Measurements from ENCODE around the gene FBXO40.
"Not testable (repeated sequence)": the region's sequence is repeated elsewhere in the genome, so short reads cannot be mapped to it uniquely, and the experiment has no call there.

FBXO40 gene

DNA sequence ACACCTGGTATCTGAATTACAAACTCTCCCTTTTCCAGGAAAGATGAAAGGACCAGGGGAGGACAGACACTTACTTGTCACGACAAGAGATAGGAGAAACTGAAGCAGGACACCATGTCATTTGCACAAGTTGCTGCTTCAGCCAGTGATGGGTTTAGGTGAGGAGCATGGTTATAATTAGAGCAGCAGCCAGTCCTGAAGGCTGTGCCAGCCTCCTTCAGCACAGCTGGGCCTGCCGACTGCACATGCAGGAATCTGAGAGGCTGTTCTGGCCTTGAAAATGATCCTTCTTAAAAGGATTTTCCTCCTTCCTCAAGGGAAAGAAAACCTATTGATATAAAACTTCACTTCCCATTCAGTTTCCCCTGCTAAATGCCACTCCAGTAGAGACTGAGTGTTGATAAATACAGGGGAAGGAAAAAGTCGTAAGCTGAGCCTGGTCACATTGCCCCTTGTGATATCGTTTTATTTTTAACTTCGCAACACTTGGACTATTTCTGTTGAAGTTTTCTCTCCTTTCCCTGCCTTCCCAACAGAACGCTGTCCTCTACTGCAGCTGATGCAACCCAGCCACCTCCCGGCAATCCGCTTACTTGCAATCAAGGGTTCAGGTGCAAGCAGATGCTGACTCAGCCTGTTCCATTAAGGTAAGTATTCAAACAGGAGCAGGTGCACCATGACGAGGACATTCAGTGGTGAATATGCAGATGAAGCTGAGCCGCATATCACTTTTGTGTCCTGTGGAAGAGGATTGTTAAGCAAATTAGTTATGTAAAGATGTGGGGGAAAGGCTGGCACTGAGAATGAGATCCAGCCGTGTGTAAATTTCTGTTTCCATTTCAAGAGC, at the start of gene FBXO40:
Gene FBXO40 (plus strand): TSS at position 524 of the 847 bp plus-strand sequence. CDS start 27,197 bp downstream, outside the sequence.
- no peak within 1 kb of the TSS for H3K4me3 Mint-ChIP-seq
- intact Hi-C loops (cut with micrococcal nuclease) = no loop called here
- no peaks in the 10 kb centered on the region for H3K36me3 Mint-ChIP-seq (ENCODE audit: low read depth)

DNA sequence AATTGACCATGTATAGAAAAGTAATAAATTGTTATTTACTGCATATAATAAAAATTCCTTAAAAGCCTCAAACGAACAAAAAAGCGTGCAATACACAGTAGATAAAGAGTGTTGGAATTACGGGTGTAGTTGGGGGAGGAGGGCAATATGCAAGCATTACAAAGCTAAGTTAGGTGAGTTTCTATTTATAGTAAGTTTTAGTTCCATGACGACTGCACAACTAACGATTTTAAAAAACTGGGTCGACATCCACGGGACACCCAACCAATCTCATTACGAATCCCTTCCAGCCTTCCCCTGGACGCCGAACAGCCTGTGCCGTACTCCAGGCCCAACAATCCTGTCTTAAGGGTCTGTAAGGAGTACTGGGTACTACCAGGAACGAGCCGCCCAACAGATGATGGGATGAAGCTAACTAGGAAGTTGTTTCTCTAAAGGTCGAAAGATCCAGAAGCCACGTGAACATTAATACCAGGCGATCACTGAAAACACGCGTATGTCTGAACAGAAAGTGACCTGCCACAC, 48.1 kb upstream of the FBXO40 start:
- intact Hi-C loops (cut with micrococcal nuclease) = loop anchor here (10.0 kb wide), 2 partner anchors 200 to 730 kb away; partner anchors contain the start of gene GOLGB1
- Mint-ChIP-seq H3K27ac (peak overlapping the region; percentile 18), H3K4me3 (peak overlapping the region; percentile 83), H3K9me3 (no peaks in the 10 kb centered on the region), H3K36me3 (ENCODE audit: low read depth) (no peaks in the 10 kb centered on the region), H3K27me3 (no peaks in the 10 kb centered on the region), H3K4me1 (ENCODE audit: low read depth) (peaks cover 12% of the 10 kb centered on the region)

More for the DNA sequence above, at the start of gene FBXO40:
- Mint-ChIP-seq H3K9me3 (no peaks in the 10 kb centered on the region), H3K27me3 (no peaks in the 10 kb centered on the region), H3K4me1 (ENCODE audit: low read depth) (no peaks in the 10 kb centered on the region), H3K27ac (no peak within 1 kb of the TSS)

DNA sequence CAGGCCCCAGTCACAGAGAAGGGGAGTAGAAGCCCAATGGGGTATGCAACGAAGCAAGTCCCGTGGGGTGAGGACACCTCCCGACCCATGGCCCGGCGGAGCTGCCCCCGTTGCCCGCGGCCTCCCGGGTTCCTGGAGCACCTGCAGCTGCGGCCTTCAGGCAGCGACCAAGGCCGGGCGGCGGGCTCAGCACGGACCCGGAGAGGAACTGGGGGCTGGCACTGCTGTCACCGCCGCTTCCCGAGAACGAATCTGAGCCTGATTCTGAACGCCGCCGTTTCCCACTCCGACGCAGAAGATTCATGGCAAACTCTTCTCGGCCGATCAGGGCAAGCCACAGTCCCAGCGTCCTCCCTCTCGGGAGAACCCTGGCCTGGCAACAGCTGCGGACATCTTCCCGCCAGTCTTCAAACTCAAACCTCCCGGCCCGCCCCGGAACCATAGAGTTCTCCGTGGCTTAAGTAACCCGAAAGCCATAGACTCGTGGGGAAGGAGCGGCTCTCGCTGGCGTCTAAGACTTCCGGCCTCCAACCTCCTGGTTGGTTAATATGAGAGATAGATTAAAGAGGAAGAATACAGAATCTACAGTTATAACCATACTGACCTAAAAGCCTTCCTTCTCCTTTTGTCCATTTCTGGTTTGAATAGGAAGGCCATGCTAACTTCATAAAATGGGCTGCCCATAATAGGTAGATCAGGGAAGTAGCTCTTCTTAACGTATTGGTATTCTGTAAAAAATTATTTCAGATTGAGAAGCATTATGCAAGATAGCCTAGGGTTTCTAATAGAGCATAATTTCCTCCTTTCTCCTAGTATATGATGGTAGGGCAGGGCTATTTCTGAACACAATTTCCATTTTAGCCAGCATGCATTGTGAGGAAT, 47.4 kb upstream of the FBXO40 start, which contains the start of gene POLQ:
Gene POLQ (minus strand): TSS at position 415 of the 882 bp plus-strand sequence. CDS start 111 bp downstream, at position 304.
- peak within 1 kb of the TSS; percentile 91 for H3K27ac Mint-ChIP-seq
- no peaks in the 10 kb centered on the region for H3K36me3 Mint-ChIP-seq (ENCODE audit: low read depth)
- intact Hi-C loops (cut with micrococcal nuclease) = loop anchor here (2.0 to 10.0 kb wide), 4 partner anchors 115 to 729 kb away; partner anchors contain the start of genes GOLGB1 and HCLS1
- H3K9me3 Mint-ChIP-seq = no peaks in the 10 kb centered on the region
- peaks cover 12% of the 10 kb centered on the region for H3K4me1 Mint-ChIP-seq (ENCODE audit: low read depth)
- H3K4me3 Mint-ChIP-seq = peak within 1 kb of the TSS; percentile 83
- no peaks in the 10 kb centered on the region for H3K27me3 Mint-ChIP-seq

DNA sequence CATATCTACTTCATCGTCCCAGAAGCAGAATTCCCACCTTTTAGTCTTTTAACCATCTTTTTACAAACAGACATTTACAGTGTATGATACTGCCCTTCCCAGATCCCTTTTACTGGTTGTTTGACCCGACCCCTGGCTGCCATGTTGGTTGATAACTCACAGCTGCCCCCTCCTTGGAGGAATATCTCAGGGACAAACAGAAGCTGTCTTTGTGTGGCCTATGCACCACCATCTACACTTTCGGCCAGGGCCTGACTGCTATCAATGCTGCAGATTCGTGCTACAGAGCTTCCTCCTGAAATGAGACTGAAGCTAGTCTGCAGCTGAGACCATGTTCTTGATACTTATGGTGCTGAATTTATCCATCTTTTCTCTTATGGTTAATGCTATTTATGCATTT, 40.8 kb upstream of the FBXO40 start:
- intact Hi-C loops (cut with micrococcal nuclease) = no loop called here
- H3K9me3 Mint-ChIP-seq = no peaks in the 10 kb centered on the region
- no peak overlapping the region for H3K4me3 Mint-ChIP-seq
- no peaks in the 10 kb centered on the region for H3K27me3 Mint-ChIP-seq
- H3K36me3 Mint-ChIP-seq (ENCODE audit: low read depth) = no peaks in the 10 kb centered on the region
- H3K4me1 Mint-ChIP-seq (ENCODE audit: low read depth) = peaks cover 18% of the 10 kb centered on the region
- no peak overlapping the region for H3K27ac Mint-ChIP-seq

- no peaks in the 10 kb centered on the region for H3K36me3 Mint-ChIP-seq (ENCODE audit: low read depth)
- no peaks in the 10 kb centered on the region for H3K9me3 Mint-ChIP-seq
- H3K4me3 Mint-ChIP-seq = no peak overlapping the region
- intact Hi-C loops (cut with micrococcal nuclease) = no loop called here
- H3K27ac Mint-ChIP-seq = no peak overlapping the region
- H3K4me1 Mint-ChIP-seq (ENCODE audit: low read depth) = peaks cover 18% of the 10 kb centered on the region
- H3K27me3 Mint-ChIP-seq = no peaks in the 10 kb centered on the region
These were observed 40.4 kb upstream of the FBXO40 start for GRCh38 chr3:121552797-121553196.

- intact Hi-C loops (cut with micrococcal nuclease) = no loop called here
- Mint-ChIP-seq H3K36me3 (ENCODE audit: low read depth) (no peaks in the 10 kb centered on the region), H3K27ac (no peak overlapping the region), H3K4me3 (no peak overlapping the region), H3K27me3 (peaks cover 2% of the 10 kb centered on the region), H3K9me3 (no peaks in the 10 kb centered on the region), H3K4me1 (ENCODE audit: low read depth) (peaks cover 6% of the 10 kb centered on the region)
These were observed 35.7 kb upstream of the FBXO40 start for GRCh38 chr3:121557426-121557934.

GRCh38 chr3:121562148-121562547, 31.0 kb upstream of the FBXO40 start:
- Mint-ChIP-seq H3K27me3 (peaks cover 2% of the 10 kb centered on the region), H3K36me3 (ENCODE audit: low read depth) (no peaks in the 10 kb centered on the region), H3K27ac (no peak overlapping the region), H3K4me1 (ENCODE audit: low read depth) (no peaks in the 10 kb centered on the region), H3K9me3 (no peaks in the 10 kb centered on the region), H3K4me3 (no peak overlapping the region)
- intact Hi-C loops (cut with micrococcal nuclease) = no loop called here

DNA sequence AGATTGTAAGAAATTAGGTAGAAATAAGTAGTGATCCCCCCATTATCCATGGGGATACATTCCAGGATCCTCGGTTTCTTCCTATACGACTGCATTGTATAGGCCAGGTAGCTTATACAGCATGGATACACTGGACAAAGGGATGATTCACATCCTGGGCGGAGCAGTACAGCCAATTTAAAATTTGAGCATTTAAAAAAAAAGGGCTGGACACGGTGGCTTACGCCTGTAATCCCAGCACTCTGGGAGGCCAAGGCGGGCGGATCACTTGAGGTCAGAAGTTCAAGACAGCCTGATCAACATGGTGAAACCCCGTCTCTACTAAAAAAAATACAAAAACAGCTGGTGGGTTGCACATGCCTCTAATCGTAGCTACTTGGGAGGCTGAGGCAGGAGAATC, 26.4 kb upstream of the FBXO40 start:
- Mint-ChIP-seq H3K27me3 (no peaks in the 10 kb centered on the region), H3K4me1 (ENCODE audit: low read depth) (no peaks in the 10 kb centered on the region), H3K27ac (no peak overlapping the region), H3K4me3 (no peak overlapping the region), H3K9me3 (no peaks in the 10 kb centered on the region), H3K36me3 (ENCODE audit: low read depth) (no peaks in the 10 kb centered on the region)
- intact Hi-C loops (cut with micrococcal nuclease) = no loop called here

DNA sequence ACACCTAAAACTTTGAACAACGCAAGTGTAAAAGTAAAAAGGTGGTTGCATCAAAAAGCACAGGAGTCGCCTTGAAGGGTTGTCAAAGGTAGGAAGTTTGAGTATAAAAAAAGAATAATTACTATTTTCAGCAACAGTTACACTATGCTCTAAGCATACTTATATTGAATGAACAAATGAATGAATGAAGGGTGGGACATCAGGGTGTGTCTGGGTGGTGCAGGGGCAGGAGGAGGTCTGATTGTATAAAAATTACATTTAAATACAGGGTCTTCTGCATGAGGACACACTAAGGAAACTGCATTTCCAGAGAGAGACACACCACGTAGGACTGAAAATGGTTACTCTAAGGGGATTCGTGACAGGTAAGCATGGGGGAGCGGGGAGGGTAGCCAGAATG, 25.5 kb upstream of the FBXO40 start, which contains the start of gene ARGFX:
Gene ARGFX (plus strand): TSS at position 301 of the 400 bp plus-strand sequence. CDS start 2,765 bp downstream, outside the sequence.
- H3K9me3 Mint-ChIP-seq = no peaks in the 10 kb centered on the region
- no peak within 1 kb of the TSS for H3K4me3 Mint-ChIP-seq
- no peaks in the 10 kb centered on the region for H3K27me3 Mint-ChIP-seq
- H3K27ac Mint-ChIP-seq = no peak within 1 kb of the TSS
- no peaks in the 10 kb centered on the region for H3K4me1 Mint-ChIP-seq (ENCODE audit: low read depth)
- intact Hi-C loops (cut with micrococcal nuclease) = no loop called here
- H3K36me3 Mint-ChIP-seq (ENCODE audit: low read depth) = no peaks in the 10 kb centered on the region

- no peaks in the 10 kb centered on the region for H3K9me3 Mint-ChIP-seq
- intact Hi-C loops (cut with micrococcal nuclease) = no loop called here
- no peak overlapping the region for H3K27ac Mint-ChIP-seq
- no peaks in the 10 kb centered on the region for H3K36me3 Mint-ChIP-seq (ENCODE audit: low read depth)
- H3K4me1 Mint-ChIP-seq (ENCODE audit: low read depth) = no peaks in the 10 kb centered on the region
- no peaks in the 10 kb centered on the region for H3K27me3 Mint-ChIP-seq
- H3K4me3 Mint-ChIP-seq = no peak overlapping the region
These were observed 18.7 kb upstream of the FBXO40 start for GRCh38 chr3:121574449-121574848.

- Mint-ChIP-seq H3K4me1 (ENCODE audit: low read depth) (no peaks in the 10 kb centered on the region), H3K36me3 (ENCODE audit: low read depth) (no peaks in the 10 kb centered on the region), H3K9me3 (no peaks in the 10 kb centered on the region), H3K27me3 (peaks cover 11% of the 10 kb centered on the region), H3K4me3 (no peak overlapping the region), H3K27ac (no peak overlapping the region)
- intact Hi-C loops (cut with micrococcal nuclease) = no loop called here
These were observed 11.5 kb upstream of the FBXO40 start for GRCh38 chr3:121581691-121582090.

GRCh38 chr3:121584418-121584817, 8.8 kb upstream of the FBXO40 start:
- H3K27me3 Mint-ChIP-seq = peaks cover 11% of the 10 kb centered on the region
- H3K9me3 Mint-ChIP-seq = no peaks in the 10 kb centered on the region
- H3K27ac Mint-ChIP-seq = no peak overlapping the region
- intact Hi-C loops (cut with micrococcal nuclease) = no loop called here
- H3K36me3 Mint-ChIP-seq (ENCODE audit: low read depth) = no peaks in the 10 kb centered on the region
- H3K4me1 Mint-ChIP-seq (ENCODE audit: low read depth) = no peaks in the 10 kb centered on the region
- H3K4me3 Mint-ChIP-seq = no peak overlapping the region

DNA sequence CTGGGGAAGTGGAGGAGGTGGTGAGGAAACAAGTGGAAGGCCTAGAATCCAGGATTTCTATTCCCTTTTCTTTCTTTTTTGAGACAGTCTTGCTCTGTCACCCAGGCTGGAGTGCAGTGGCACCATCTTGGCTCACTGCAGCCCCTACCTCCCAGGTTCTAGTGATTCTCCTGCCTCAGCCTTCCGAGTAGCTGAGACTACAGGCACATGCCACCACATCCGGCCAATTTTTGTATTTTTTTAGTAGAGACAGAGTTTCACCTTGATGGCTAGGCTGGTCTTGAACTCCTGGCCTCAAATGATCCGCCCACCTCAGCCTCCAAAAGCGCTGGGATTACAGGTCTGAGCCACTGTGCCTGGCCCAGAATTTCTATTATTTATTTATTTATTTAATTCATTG, 627 bp downstream of the FBXO40 start:
- H3K27ac Mint-ChIP-seq; H3K27me3 Mint-ChIP-seq; intact Hi-C loops (cut with micrococcal nuclease); H3K36me3 Mint-ChIP-seq (ENCODE audit: low read depth); H3K9me3 Mint-ChIP-seq; H3K4me3 Mint-ChIP-seq; H3K4me1 Mint-ChIP-seq (ENCODE audit: low read depth): not testable (repeated sequence)

Data from dendritic cell treated with granulocyte-macrophage colony-stimulating factor and Interleukin-4, amounts not matched to agents 40 ng/mL and 50 ng/mL, for 4 days (primary cell).